GM23338 (cell line): Measurements from ENCODE around the gene MEF2D.

Source experiments
- CTCF ChIP-seq, 2 experiments: fragments of 200-600 bp in 1 of 2; sonication (generic) in 1 of 2; conservative IDR thresholded peaks; 2 replicates each; pipeline versions ENCODE4 v1.5.1 to v1.6.1; 2016 to 2017; ENCODE audit warnings: antibody characterized with exemption in 2 of 2, low read depth in 2 of 2, mild to moderate bottlenecking in 2 of 2, moderate library complexity in 1 of 2
- EZH2 ChIP-seq: fragments of 200-600 bp; sonication (generic); IDR thresholded peaks from one replicate; pipeline ENCODE4 v1.8.0; 2017; ENCODE audit warnings: antibody characterized with exemption, mild to moderate bottlenecking, low read depth; ENCODE audit not compliant: unreplicated experiment
- EZH2phosphoT487 ChIP-seq: fragments of 200-600 bp; sonication (generic); IDR thresholded peaks from one replicate; pipeline ENCODE4 v1.8.1; 2018; ENCODE audit warnings: antibody characterized with exemption; ENCODE audit not compliant: unreplicated experiment
- JUNB ChIP-seq: IDR thresholded peaks from one replicate; pipeline ENCODE4 v1.6.1; 2016; ENCODE audit warnings: antibody characterized with exemption; ENCODE audit not compliant: unreplicated experiment
- REST ChIP-seq: IDR thresholded peaks from one replicate; pipeline ENCODE4 v1.6.1; 2018; ENCODE audit warnings: antibody characterized with exemption; ENCODE audit not compliant: unreplicated experiment
- ZNF331 ChIP-seq: fragments of 250-450 bp; sonication (Bioruptor Pico); IDR thresholded peaks from 2 replicates; pipeline ENCODE4 v1.5.0; 2020; ENCODE audit warnings: low read depth, mild to moderate bottlenecking, moderate library complexity
- ZNF462 ChIP-seq: fragments of 250-450 bp; sonication (Bioruptor Pico); IDR thresholded peaks from 2 replicates; pipeline ENCODE4 v1.5.0; 2020; ENCODE audit warnings: mild to moderate bottlenecking, moderate library complexity

- no peak for TF ChIP-seq ZNF331
- TF ChIP-seq CTCF (conservative IDR thresholded peaks at IDR 0.05; ENCODE audit: low read depth in 2 of 2) = no peak
- no peak for TF ChIP-seq EZH2phosphoT487
- TF ChIP-seq ZNF462 (CRISPR knock-in tag) = no peak
- TF ChIP-seq REST = no peak
- TF ChIP-seq JUNB = no peak
- peak; percentile 29 for TF ChIP-seq EZH2
Measured at GRCh38 chr1:156425943-156426342, 74.6 kb downstream of the MEF2D start.
